ENCODE measurements around the gene VAT1L. TPM values are rescaled to one million over a fixed set of nuclear protein-coding genes. Genes with fewer than 3 reads are reported as not detected.

The VAT1L gene
- polyA plus RNA-seq, 1 of the 3 experiments (the other 2 are of a cell fraction): 52.5 TPM

- no peaks in the 10 kb centered on the region for H3F3A ChIP-seq (replicated peaks; ENCODE audit: insufficient read depth)
Observed at GRCh38 chr16:78022347-78023060, 234.1 kb downstream of the VAT1L start, which contains the start of gene CLEC3A. Gene CLEC3A (plus strand): TSS chr16:78022548. CDS start chr16:78022627, 79 bp downstream.

More at GRCh38 chr16:78022347-78023060, 234.1 kb downstream of the VAT1L start, which contains the start of gene CLEC3A:
- H3K36me3 ChIP-seq (replicated peaks in 1 of 2; ENCODE audit: control insufficient read depth in 1 of 2, insufficient read depth in 2 of 2, low read length in 1 of 2): no peaks in the 10 kb centered on the region
- no peaks in the 10 kb centered on the region for H4K20me1 ChIP-seq (ENCODE audit: insufficient read depth)
- H3K4me2 ChIP-seq: no peak within 1 kb of the TSS
- no peaks in the 10 kb centered on the region for H3K9me3 ChIP-seq
- TF ChIP-seq NRF1 (IDR thresholded peaks at IDR 0.05; ENCODE audit: low read depth, low read length) (no peak), ZBTB33 (IDR thresholded peaks at IDR 0.05; ENCODE audit: borderline replicate concordance, low read depth) (no peak), GABPA (IDR thresholded peaks at IDR 0.05; ENCODE audit: low read depth) (no peak), TCF12 (IDR thresholded peaks at IDR 0.05) (no peak), POLR2AphosphoS5 (IDR thresholded peaks at IDR 0.05; ENCODE audit: low read depth, low read length) (no peak), REST (IDR thresholded peaks at IDR 0.05; ENCODE audit: low read depth, low read length) (no peak), RXRA (IDR thresholded peaks at IDR 0.05; ENCODE audit: borderline replicate concordance, low read depth) (no peak), GATA2 (CRISPR knock-in tag; IDR thresholded peaks at IDR 0.05) (no peak), RCOR1 (IDR thresholded peaks at IDR 0.05; ENCODE audit: low read length) (no peak)
- no peak within 1 kb of the TSS for H3K9ac ChIP-seq
- H3K4me1 ChIP-seq (ENCODE audit: control insufficient read depth in 1 of 2, insufficient read depth in 2 of 2, low read depth in 1 of 2, low read length in 1 of 2): no peaks in the 10 kb centered on the region; a peak in 1 of 4 replicates
- H2AFZ ChIP-seq (ENCODE audit: low read depth): no peak within 1 kb of the TSS
- 19% methylated on average over 5 of the region's 5 CpGs for WGBS (ENCODE audit: low lambda C conversion rate)
- CTCF ChIA-PET: no interaction called here
- DNase-seq: no peak
- H3K27ac ChIP-seq (ENCODE audit: low read depth in 2 of 2, low read length in 1 of 2): no peak within 1 kb of the TSS
- H3K9me2 ChIP-seq: no peaks in the 10 kb centered on the region
- no peaks in the 10 kb centered on the region for H3K27me3 ChIP-seq (ENCODE audit: insufficient read depth)
- H3K79me2 ChIP-seq (ENCODE audit: insufficient read depth): no peaks in the 10 kb centered on the region
- H3K4me3 ChIP-seq (ENCODE audit: low read depth in 2 of 2, low read length in 1 of 2): no peak within 1 kb of the TSS
- POLR2A ChIA-PET: no interaction called here
